ENCODE data around the gene DNAH14.
"Not testable (repeated sequence)": the region's sequence is repeated elsewhere in the genome, so short reads cannot be mapped to it uniquely, and the experiment has no call there.

DNAH14 gene

DNA sequence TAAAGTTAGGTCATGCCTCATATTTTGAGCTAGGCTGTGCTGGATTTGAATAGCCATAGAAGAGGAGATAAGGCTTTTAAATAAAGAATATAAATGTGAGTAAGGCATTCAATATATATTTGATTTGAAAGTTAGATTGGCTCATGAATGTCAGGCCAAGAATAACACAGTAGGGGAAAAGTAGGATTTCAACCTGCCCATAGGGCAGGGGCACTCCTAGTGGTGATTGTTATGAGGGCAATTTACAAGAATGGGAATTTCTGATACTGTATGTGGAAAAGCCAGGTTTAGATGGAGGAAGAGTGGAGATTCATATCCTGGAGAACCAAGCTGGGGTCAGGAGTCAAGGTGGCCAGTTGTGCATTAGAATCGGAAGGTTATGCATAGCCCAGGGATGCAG is 74.9 kb downstream of the DNAH14 start:
- DNase-seq: no peak

DNA sequence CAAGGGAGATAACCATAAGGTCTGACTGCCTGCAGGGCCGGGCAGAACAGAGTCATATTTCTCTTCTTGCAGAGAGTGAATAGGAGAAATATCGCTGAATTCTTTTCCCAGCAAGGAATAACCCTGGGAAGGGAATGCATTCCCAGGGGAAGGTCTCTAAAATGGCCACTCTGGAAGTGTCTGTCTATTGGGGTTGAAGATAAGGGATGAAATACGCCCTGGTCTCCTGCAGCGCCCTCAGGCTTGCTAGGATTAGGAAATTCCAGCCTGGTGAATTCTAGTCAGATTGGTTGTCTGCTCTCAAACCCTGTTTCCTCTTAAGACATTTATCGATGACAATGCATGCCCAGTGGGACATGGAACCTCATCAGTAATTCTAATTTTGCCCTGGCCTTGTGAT is 76.9 kb downstream of the DNAH14 start:
- not testable (repeated sequence) for DNase-seq

DNA sequence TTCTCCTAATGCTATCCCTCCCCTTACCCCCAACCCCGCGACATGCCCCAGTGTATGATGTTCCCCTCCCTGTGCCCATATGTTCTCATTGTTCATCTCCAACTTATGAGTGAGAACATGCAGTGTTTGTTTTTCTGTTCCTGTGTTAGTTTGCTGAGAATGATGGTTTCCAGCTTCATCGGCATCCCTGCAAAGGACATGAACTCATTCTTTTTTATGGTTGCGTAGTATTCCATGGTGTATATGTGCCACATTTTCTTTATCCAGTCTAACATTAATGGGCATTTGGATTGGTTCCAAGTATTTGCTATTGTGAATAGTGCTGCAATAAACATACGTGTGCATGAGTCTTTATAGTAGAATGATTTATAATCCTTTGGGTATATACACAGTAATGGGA is 78.6 kb downstream of the DNAH14 start:
- DNase-seq: not testable (repeated sequence)

DNA sequence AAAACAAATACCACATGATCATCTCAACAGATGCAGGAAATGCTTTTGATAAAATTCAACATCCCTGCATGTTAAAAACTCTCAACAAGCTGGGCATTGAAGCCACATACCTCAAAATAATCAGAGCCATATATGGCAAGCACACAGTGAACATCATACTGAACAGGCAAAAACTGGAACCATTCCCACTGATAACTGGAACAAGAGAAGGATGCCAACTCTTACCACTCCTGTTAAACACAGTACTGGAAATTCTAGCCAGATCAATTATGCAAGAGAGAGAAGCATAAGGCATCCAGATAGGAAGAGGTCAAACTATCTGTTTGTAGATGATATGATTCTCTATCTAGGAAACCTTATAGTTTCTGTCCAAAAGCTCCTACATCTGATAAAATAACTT is 91.6 kb downstream of the DNAH14 start:
- no peak for DNase-seq

DNA sequence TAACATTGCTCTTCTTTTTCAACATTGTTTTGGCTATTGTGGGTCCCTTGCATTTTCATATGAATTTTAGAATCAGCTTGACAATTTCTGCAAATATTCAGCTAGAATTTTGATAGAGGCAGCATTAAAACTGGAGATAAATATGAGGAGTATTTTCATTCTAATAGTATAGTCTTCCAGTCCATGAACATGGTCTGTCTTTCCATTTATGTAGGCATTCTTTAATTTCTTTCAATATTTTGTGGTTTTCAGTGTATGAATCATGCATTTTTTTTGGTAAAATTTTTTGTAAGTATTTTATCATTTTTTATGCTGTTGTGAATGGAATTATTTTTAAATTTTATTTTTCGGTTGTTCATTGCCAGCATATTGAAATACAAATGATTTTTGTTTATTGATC is 97.2 kb downstream of the DNAH14 start:
- DNase-seq: no peak

DNA sequence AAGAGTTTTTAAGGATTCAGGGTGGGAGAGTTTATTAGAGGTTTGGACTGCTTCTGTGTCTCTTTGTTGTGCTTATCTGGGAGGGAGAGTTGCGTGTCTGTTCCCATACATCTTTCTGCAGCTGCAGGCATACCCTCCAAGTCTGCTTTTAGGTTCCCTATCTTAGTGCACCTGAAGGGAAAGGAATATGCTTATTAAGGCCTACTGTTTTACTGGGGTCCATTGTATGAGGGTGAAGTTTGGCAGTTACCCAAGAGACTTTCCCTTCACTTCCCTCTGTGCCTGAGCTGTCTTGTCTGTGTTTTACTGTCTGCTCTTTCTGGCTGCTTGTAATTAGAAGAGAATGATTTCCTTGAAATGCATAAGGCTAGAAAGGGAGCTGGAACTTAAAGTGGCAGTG is 107.0 kb downstream of the DNAH14 start:
- DNase-seq: not testable (repeated sequence)

DNA sequence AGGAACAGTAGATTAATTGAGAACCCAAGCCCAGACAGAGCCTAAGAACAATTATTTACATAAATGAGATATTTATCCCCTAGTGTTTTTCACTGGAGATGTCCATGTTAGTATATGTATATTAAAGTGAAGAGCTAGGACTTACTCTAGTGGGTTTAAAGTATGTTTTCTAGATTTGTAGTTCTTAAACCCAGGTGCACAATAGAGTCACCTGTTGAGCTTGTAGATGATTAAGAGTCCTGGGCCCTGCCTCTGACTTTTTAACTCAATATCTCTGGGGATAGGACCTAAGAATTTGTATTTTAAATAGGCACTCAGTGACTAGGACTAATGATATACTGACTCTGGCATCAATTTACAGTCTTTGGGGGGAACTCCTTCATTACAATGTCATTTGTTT is 112.8 kb downstream of the DNAH14 start:
- no peak for DNase-seq

DNA sequence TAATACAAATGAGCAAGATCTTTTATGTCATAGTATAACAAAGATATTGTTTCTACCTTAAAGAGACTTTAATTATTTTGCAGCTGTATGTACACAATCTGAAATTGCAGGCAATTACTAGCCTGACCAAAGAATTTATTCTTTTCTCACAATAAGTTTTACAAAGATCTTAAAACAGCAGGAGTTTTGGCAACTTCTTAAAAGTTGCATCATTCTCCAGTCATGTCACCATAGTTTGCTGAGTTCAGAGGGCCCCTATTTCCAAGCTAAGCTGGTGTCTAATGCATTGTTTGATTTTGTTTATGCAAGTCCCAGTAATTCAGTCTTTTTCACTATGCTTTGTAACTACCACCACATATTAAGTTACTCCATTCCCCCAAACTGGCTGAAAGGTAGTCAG is 114.8 kb downstream of the DNAH14 start:
- DNase-seq: no peak

DNA sequence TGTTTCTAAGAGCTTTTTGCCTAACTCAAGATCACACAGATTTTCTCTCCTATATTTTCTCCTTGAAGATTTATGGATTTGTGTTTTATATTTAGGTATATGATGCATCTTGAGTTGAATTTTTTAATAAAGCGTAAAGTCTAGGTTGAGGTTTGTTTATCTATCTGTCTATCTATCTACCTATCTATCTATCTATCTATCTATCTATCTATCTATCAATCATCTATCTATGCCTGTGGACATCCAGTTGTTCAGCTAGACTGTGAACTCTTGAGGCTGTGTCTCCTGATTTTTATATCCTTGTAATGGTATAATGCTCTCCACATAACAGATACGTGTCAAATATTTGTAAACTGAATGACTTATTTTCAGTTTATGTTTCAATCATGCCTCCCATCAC is 120.1 kb downstream of the DNAH14 start:
- no peak for DNase-seq

DNA sequence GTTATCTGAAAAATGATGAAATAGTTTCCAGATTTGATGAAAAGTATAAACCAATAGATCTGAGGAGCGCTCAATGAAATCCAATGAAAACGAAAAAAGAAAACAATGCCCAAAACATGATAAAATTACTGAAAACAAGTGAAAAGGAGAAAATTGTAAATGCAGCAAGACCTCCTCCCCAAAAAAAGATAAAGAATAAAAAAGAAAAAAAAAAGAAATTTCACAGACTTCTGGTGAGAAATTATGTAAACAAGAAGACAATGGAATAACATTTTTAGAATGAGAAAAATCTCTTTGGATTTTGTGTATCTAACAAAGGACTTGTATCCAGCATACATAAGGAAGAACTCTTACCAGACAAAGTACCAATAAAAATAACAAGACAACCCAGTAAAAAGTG is 134.2 kb downstream of the DNAH14 start:
- no peak for DNase-seq

DNA sequence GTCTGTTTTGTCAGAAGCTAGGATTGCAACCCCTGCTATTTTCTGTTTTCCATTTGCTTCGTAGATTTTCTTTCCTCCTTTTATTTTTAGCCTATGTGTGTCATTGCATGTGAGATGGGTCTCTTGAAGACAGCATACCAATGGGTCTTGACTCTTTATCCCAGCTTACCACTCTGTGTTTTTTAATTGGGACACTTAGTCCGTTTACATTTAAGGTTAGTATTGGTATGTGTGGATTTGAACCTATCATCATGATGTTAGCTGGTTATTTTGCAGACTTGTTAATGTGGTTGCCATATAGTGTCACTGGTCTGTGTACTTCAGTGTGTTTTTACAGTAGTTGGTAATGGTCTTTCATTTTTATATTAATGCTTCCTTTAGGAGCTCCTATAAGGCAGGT is 141.5 kb downstream of the DNAH14 start:
- no peak for DNase-seq

DNA sequence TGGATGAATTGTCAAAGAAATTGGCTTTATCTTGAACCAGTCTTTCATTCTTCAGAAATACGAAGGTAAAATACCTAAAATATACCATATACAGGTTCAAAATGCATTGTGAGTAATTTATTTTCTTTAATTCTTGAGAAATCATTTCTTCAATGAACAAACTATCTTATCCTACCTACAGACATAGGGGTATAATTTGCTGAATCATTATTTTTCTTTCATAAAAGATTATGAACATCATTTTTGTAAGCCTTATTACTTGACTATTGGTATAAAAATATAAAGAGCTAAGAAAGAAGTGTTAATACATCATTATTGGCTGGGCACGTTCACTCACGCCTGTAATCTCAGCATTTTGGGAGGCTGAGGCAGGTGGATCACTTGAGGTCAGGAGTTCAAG is 167.7 kb downstream of the DNAH14 start:
- no peak for DNase-seq

DNA sequence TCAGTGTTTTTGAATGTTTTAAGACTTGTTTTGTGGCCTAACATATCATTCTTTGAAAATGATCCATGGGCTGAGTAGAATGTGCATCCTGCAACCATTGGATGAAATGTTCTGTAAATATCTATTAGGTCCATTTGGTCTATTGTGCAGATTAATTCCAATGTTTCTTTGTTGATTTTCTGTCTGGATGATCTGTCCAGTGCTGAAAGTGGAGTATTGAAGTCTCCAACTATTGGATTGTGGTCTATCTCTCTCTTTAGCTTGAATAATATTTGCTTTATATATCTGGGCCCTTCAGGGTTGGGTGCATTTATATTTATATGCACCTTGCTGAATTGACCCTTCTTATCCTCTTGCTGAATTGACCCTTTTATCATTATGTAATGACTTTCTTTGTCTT is 181.5 kb downstream of the DNAH14 start:
- no peak for DNase-seq

DNA sequence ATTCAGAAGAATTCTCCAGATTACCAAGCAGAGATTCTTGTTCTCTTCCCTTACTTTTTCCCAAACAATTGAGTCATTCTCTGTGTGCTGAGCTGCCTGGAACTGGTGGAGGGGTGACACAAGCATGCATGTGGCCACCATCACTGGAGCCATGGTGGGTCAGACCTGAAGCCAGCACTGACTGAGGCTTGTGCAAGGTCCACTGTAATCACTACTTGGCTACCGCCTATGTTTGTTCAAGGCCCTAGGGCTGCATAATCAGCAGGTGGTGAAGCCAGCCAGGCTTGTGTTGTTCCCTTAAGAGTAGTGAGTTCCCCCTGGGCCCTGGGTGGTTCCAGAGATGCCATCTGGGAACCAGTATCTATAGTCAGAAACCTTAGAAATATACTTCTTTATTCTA is 183.8 kb downstream of the DNAH14 start:
- no peak for DNase-seq

DNA sequence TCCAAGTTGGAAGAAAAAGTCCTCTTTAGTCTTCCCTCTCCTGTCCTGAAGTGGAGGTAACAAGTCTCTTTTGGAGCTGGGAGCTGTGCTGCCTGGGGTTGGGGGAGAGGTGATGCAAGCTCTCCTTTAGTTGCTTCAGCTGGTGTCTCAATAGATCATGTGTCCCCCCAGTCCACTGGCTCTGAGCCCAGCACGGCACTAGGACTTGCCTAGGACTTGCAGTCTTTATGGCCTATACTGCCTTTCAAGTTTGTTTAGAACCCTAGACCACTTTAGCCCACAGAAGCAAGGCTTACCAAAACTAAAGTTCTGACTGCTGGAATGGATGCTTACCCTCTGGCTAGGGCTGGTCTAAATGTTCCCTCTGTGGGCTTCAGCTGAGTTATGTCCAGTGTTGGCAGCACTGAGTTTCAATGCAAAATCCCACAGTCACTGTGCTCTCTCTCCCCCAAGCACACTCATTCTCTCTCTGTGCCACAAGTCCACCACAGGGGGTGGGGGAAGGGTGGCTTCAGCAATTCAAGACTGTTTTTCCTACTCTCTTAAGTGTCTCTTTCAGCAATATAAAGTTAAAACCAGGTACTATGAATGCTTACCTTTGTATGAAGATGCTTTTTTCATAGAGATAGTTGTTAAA is 185.0 kb downstream of the DNAH14 start:
- DNase-seq: no peak

DNA sequence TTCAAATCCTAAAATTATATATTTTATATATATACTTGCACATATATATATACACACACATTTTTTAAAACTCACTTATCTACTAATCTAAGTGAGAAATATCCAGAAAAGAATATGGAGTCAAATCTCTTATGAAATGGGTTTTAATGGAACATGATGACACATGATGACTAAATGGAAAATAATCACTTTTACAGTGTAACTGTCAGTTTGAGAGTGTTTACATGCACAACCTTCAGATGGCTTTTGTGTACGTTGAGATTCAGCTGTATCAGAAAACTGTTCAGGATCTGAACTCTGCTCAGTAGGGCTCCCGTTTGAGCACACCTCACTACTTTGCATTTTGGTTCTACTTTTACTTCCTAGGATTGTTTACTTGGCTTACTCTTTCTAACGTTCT is 189.8 kb downstream of the DNAH14 start:
- DNase-seq: no peak

DNA sequence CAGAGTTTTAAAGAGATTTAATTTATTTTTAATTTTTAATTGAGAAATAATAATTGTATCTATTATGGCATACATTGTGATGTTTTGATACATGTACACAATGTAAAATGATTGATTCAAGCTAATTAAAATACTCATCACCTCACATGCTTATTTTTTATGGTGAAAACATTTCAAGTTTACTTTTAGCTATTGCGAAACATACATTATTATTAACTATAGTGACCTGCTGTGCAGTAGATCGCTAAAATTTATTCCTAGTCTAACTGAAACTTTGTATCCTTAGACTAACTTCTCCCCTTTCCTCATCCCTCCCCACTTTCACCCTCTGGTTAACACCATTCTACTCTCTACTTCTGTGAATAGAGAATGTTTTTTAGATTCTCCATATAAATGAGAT is 191.6 kb downstream of the DNAH14 start:
- no peak for DNase-seq

DNA sequence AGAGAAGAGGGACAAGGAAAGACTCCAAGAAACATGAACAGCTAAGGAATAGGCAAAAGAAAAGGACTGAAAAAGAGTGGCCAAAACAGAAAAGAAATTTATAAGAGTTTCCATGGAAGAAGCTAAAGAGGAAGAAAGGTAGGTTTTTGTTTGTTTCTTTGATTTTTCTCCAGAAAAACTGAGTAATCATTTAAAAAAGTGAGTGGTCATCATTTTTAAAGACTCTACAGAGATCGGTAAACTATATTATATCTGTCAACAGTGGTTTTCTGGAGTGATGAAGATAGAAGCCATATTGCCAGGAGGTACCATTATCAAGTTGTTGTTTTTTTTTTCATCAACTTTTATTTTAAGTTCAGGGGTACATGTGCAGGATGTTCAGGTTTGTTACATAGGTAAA is 202.4 kb downstream of the DNAH14 start:
- no peak for DNase-seq

DNA sequence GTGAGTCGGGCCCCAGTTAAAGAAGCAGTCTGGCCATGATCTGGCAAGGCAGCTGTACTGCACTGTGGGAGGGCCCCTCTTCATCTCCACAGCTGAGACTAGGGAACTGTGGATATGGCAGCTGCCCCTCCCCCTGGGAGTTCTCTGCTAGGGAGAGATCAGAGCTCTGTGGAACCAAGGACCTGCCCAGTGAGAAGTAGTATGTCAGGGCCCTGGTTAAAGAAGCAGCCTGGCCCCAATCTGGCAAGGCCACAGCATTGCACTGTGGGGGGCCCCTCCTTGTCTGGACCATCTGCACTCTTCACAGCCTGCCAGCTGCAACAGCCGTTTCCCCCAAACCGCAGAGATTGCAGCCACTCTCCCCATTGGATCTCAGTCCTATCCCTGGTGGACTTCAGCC is 208.5 kb downstream of the DNAH14 start:
- DNase-seq: peak; percentile 30

DNA sequence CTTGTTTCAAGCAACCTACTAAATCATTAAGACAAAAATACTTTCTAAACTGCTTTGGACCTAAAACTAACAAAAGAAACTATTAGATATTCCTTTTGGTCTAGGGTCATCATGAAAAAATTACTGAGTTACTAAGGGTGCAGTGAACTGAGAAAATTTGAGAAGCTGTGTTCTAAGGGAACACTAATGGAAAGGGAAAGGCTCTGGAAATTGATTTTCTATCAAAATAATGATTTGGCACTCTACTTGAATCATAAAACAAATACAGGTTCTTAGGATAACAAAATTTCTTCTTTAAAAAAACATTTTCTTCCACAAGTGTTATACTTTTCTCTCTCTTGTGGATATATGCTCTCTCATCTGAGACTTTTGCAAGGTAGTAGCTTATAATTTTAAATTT is 213.5 kb downstream of the DNAH14 start:
- DNase-seq: no peak

DNA sequence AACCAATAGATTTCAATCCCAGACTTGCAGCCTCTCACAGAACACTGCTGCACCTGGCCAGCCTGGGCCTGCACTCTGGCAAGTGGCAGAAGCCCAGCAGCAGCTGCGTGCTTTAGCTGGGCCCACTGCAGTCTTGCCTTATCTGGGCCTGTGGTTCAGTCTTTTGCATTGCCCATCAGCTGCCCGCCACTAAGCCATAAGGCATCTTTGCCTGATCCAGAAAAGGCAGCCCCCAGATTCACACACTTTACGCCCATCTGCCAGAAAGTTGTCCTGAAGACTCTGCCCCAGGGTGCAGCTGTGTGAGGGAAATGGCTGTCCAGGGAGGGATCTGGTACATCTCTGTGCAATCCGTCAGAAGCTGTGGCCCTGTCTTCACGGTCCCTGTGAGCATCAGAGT is 217.0 kb downstream of the DNAH14 start:
- DNase-seq: peak; percentile 43

DNA sequence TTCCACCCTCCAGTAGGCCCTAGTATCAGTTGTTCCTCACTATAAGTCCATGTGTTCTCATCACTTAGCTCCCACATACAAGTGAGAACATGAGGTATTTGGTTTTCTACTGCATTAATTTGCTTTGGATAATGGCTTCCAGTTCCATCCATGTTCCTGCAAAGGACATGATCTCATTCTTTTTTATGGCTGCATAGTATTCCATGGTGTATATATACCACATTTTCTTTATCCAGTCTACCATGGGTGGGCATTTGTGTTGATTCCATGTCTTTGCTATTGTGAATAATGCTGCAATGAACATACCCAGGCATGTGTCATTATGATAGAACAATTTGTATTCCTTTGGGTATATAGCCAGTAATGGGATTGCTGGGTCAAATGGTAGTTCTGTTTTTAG is 218.3 kb downstream of the DNAH14 start:
- not testable (repeated sequence) for DNase-seq

DNA sequence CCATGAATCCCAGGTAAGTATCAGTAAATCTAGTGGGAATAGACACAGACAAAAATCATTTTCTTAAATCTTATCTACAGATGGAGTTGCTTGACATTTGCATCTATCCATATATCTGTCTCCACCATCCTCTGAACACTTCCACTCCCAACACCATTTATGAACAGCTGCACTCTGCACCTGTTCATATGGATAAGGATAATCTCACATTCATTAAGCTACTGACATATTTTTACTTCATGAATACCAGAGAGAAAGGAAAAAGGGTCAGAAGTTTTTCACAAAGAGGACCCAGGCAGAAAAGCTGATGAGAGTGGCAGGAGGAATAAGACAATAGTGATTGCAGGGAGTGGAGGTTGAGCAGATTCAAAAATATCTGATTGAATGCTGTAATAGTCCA is 222.6 kb downstream of the DNAH14 start:
- DNase-seq: no peak

DNA sequence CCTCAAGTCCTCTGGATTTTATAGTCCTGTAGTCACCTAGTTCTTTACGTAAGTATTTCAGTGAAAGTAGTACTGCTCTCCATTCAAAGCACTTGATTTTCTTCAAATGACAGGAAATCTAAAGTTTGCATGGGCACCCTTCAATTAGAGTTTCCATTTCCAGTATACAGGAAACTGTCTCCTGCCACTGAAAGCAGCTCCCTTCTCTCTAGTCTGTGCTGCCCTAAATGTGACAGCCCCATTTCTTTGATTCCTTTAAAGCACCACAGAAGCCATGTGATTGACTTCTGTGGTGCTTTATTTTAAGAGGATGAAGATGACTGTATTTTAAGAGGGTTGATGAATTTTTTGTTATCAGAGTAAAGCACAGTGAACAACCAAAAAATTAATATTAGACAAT is 226.1 kb downstream of the DNAH14 start:
- DNase-seq: no peak

DNA sequence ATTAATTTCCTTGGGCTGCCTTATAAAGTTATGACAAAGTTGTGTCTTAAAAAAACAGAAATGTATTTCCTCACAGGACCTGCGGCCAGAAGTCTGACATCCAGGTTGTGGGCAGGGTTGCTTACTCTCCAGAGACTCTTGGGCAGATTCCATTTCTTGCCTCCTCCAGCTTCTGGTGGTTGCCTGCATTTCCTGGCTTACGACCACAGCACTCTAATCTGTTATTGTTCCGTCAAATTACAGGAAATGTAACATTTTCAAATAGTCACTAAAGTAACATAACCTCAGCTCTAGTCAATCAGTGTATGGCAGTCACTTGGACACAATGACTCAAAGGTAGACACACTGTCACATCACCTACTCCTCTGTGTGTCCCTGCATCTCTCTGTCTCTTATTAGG is 226.8 kb downstream of the DNAH14 start:
- DNase-seq: peak; percentile 34

DNA sequence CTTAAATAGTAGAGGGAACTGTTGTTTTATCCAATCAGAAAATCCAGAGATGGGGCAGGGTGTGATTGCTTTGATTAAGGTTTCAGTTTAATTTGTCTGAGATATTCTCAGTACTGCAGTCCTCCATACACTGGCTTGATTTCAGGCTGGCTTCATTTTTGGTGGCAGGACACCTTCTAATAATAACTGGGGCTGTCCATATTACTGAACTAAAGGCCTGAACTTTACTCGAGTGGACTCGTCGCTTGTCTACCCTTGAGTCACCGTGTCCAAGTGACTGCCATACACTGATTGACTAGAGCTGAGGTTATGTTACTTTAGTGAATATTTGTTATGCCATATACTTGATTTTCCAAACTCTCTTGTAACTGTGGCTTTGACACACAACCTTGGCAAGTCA is 228.8 kb downstream of the DNAH14 start:
- DNase-seq: no peak
